VCaP (cell line): ENCODE measurements around the gene PIEZO2.

Experiments used
- H3K27ac ChIP-seq: fragments of 450-650 bp; 2 replicates; pipeline ENCODE4 v1.5.1; 2017
- CTCF ChIP-seq: fragments of 450-650 bp; conservative IDR thresholded peaks from 2 replicates; pipeline ENCODE4 v1.5.1; 2017; ENCODE audit warnings: mild to moderate bottlenecking, moderate library complexity

Gene PIEZO2

GRCh38 chr18:10680271-10680596 lies 469.1 kb downstream of the PIEZO2 start:
- no peak for TF ChIP-seq CTCF
- H3K27ac ChIP-seq: no peak overlapping the region

- no peak overlapping the region for H3K27ac ChIP-seq
- no peak for TF ChIP-seq CTCF
Measured at GRCh38 chr18:10679557-10680270, 469.7 kb downstream of the PIEZO2 start.

GRCh38 chr18:10671441-10671840 lies 477.9 kb downstream of the PIEZO2 start:
- TF ChIP-seq CTCF: no peak

GRCh38 chr18:10670856-10671255 lies 478.5 kb downstream of the PIEZO2 start:
- no peak overlapping the region for H3K27ac ChIP-seq
- no peak for TF ChIP-seq CTCF

More at GRCh38 chr18:10671441-10671840, 477.9 kb downstream of the PIEZO2 start:
- no peak overlapping the region for H3K27ac ChIP-seq

- H3K27ac ChIP-seq: no peak overlapping the region
- no peak for TF ChIP-seq CTCF
Measured at GRCh38 chr18:10669441-10670100, 479.8 kb downstream of the PIEZO2 start.

GRCh38 chr18:10663750-10664149 lies 485.6 kb downstream of the PIEZO2 start:
- no peak overlapping the region for H3K27ac ChIP-seq
- TF ChIP-seq CTCF: no peak

- no peak for TF ChIP-seq CTCF
- no peak overlapping the region for H3K27ac ChIP-seq
Measured at GRCh38 chr18:10661317-10661716, 488.1 kb downstream of the PIEZO2 start.
